GM18502 (cell line): ENCODE data around the gene TCTA.

Source experiments
- ATAC-seq: cut with Tn5 transposase; IDR thresholded peaks from one replicate; pipeline ENCODE4 v1.9.1; 2021; ENCODE audit warnings: mild to moderate bottlenecking; ENCODE audit not compliant: unreplicated experiment, poor library complexity

The TCTA gene

GRCh38 chr3:49454898-49455681 lies 42.9 kb downstream of the TCTA start:
- ATAC-seq = no peak

GRCh38 chr3:49456466-49456865 lies 44.2 kb downstream of the TCTA start:
- ATAC-seq = no peak

GRCh38 chr3:49460188-49460890 lies 48.1 kb downstream of the TCTA start:
- ATAC-seq = no peak

GRCh38 chr3:49460956-49461355 lies 48.7 kb downstream of the TCTA start:
- no peak for ATAC-seq

- no peak for ATAC-seq
These were observed 49.4 kb downstream of the TCTA start for GRCh38 chr3:49461443-49462171.

GRCh38 chr3:49462222-49462621 lies 50.0 kb downstream of the TCTA start:
- ATAC-seq = no peak

GRCh38 chr3:49465270-49466034 lies 53.2 kb downstream of the TCTA start:
- no peak for ATAC-seq
